ENCODE data around the gene ATP12A.

The ATP12A gene

GRCh38 chr13:24662195-24663088 is 17.8 kb upstream of the ATP12A start:
- Histone ChIP-seq H3K4me1 (ENCODE audit: control insufficient read depth in 5 of 5, insufficient read depth in 5 of 5, low read length in 5 of 5) (no peaks in the 10 kb centered on the region), H3K9me3 (ENCODE audit: control insufficient read depth in 5 of 5, low read length in 5 of 5) (no peaks in the 10 kb centered on the region), H3K4me3 (ENCODE audit: low read depth in 1 of 5, low read length in 5 of 5) (no peak overlapping the region), H3K9ac (ENCODE audit: low read length in 5 of 5) (no peak overlapping the region), H3K27ac (ENCODE audit: low read depth, low read length) (no peak overlapping the region), H3K36me3 (ENCODE audit: control insufficient read depth in 5 of 5, insufficient read depth in 5 of 5, low read length in 5 of 5) (no peaks in the 10 kb centered on the region), H3K27me3 (ENCODE audit: control insufficient read depth in 5 of 5, insufficient read depth in 4 of 5, low read length in 5 of 5) (peaks cover 0 to 3% (median 0%) of the 10 kb centered on the region in 5 donors)

GRCh38 chr13:24663089-24663395 is 17.2 kb upstream of the ATP12A start:
- H3K4me1 ChIP-seq (ENCODE audit: control insufficient read depth in 5 of 5, insufficient read depth in 5 of 5, low read length in 5 of 5), result no peaks in the 10 kb centered on the region

GRCh38 chr13:24663586-24663985 is 16.6 kb upstream of the ATP12A start:
- Histone ChIP-seq H3K4me3 (ENCODE audit: low read depth in 1 of 5, low read length in 5 of 5) (no peak overlapping the region), H3K4me1 (ENCODE audit: control insufficient read depth in 5 of 5, insufficient read depth in 5 of 5, low read length in 5 of 5) (no peaks in the 10 kb centered on the region), H3K9me3 (ENCODE audit: control insufficient read depth in 5 of 5, low read length in 5 of 5) (no peaks in the 10 kb centered on the region), H3K27ac (ENCODE audit: low read depth, low read length) (no peak overlapping the region), H3K9ac (ENCODE audit: low read length in 5 of 5) (no peak overlapping the region), H3K36me3 (ENCODE audit: control insufficient read depth in 5 of 5, insufficient read depth in 5 of 5, low read length in 5 of 5) (no peaks in the 10 kb centered on the region), H3K27me3 (ENCODE audit: control insufficient read depth in 5 of 5, insufficient read depth in 4 of 5, low read length in 5 of 5) (peaks cover 0 to 6% (median 0%) of the 10 kb centered on the region in 5 donors)

More at GRCh38 chr13:24663089-24663395, 17.2 kb upstream of the ATP12A start:
- no peak overlapping the region for H3K4me3 ChIP-seq (ENCODE audit: low read depth in 1 of 5, low read length in 5 of 5)
- H3K9ac ChIP-seq (ENCODE audit: low read length in 5 of 5), result no peak overlapping the region
- H3K9me3 ChIP-seq (ENCODE audit: control insufficient read depth in 5 of 5, low read length in 5 of 5), result no peaks in the 10 kb centered on the region
- peaks cover 0 to 3% (median 0%) of the 10 kb centered on the region in 5 donors for H3K27me3 ChIP-seq (ENCODE audit: control insufficient read depth in 5 of 5, insufficient read depth in 4 of 5, low read length in 5 of 5)
- H3K27ac ChIP-seq (ENCODE audit: low read depth, low read length), result no peak overlapping the region
- H3K36me3 ChIP-seq (ENCODE audit: control insufficient read depth in 5 of 5, insufficient read depth in 5 of 5, low read length in 5 of 5), result no peaks in the 10 kb centered on the region

GRCh38 chr13:24664726-24665409 is 15.3 kb upstream of the ATP12A start:
- Histone ChIP-seq H3K4me3 (ENCODE audit: low read depth in 1 of 5, low read length in 5 of 5) (no peak overlapping the region), H3K9me3 (ENCODE audit: control insufficient read depth in 5 of 5, low read length in 5 of 5) (no peaks in the 10 kb centered on the region), H3K36me3 (ENCODE audit: control insufficient read depth in 5 of 5, insufficient read depth in 5 of 5, low read length in 5 of 5) (no peaks in the 10 kb centered on the region), H3K27me3 (ENCODE audit: control insufficient read depth in 5 of 5, insufficient read depth in 4 of 5, low read length in 5 of 5) (peaks cover 0 to 7% (median 2%) of the 10 kb centered on the region in 5 donors), H3K4me1 (ENCODE audit: control insufficient read depth in 5 of 5, insufficient read depth in 5 of 5, low read length in 5 of 5) (no peaks in the 10 kb centered on the region), H3K27ac (ENCODE audit: low read depth, low read length) (no peak overlapping the region), H3K9ac (ENCODE audit: low read length in 5 of 5) (no peak overlapping the region)

GRCh38 chr13:24668511-24668910 is 11.7 kb upstream of the ATP12A start:
- H3K4me1 ChIP-seq (ENCODE audit: control insufficient read depth in 5 of 5, insufficient read depth in 5 of 5, low read length in 5 of 5), result peaks cover 0 to 17% (median 16%) of the 10 kb centered on the region in 5 donors
- no peaks in the 10 kb centered on the region for H3K9me3 ChIP-seq (ENCODE audit: control insufficient read depth in 5 of 5, low read length in 5 of 5)
- peaks cover 0 to 7% (median 2%) of the 10 kb centered on the region in 5 donors for H3K27me3 ChIP-seq (ENCODE audit: control insufficient read depth in 5 of 5, insufficient read depth in 4 of 5, low read length in 5 of 5)
- H3K36me3 ChIP-seq (ENCODE audit: control insufficient read depth in 5 of 5, insufficient read depth in 5 of 5, low read length in 5 of 5), result no peaks in the 10 kb centered on the region
- H3K4me3 ChIP-seq (ENCODE audit: low read depth in 1 of 5, low read length in 5 of 5), result no peak overlapping the region
- H3K9ac ChIP-seq (ENCODE audit: low read length in 5 of 5), result no peak overlapping the region
- H3K27ac ChIP-seq (ENCODE audit: low read depth, low read length), result no peak overlapping the region

- Histone ChIP-seq H3K9me3 (ENCODE audit: control insufficient read depth in 5 of 5, low read length in 5 of 5) (no peaks in the 10 kb centered on the region), H3K4me3 (ENCODE audit: low read depth in 1 of 5, low read length in 5 of 5) (no peak overlapping the region), H3K9ac (ENCODE audit: low read length in 5 of 5) (no peak overlapping the region), H3K27me3 (ENCODE audit: control insufficient read depth in 5 of 5, insufficient read depth in 4 of 5, low read length in 5 of 5) (peaks cover 0 to 7% (median 2%) of the 10 kb centered on the region in 5 donors), H3K27ac (ENCODE audit: low read depth, low read length) (no peak overlapping the region), H3K4me1 (ENCODE audit: control insufficient read depth in 5 of 5, insufficient read depth in 5 of 5, low read length in 5 of 5) (peaks cover 0 to 17% (median 16%) of the 10 kb centered on the region in 5 donors), H3K36me3 (ENCODE audit: control insufficient read depth in 5 of 5, insufficient read depth in 5 of 5, low read length in 5 of 5) (no peaks in the 10 kb centered on the region)
Measured at GRCh38 chr13:24668955-24669582, 11.1 kb upstream of the ATP12A start.

GRCh38 chr13:24670174-24670573 is 10.0 kb upstream of the ATP12A start:
- peaks cover 0 to 17% (median 16%) of the 10 kb centered on the region in 5 donors for H3K4me1 ChIP-seq (ENCODE audit: control insufficient read depth in 5 of 5, insufficient read depth in 5 of 5, low read length in 5 of 5)
- H3K4me3 ChIP-seq (ENCODE audit: low read depth in 1 of 5, low read length in 5 of 5), result no peak overlapping the region
- no peaks in the 10 kb centered on the region for H3K9me3 ChIP-seq (ENCODE audit: control insufficient read depth in 5 of 5, low read length in 5 of 5)
- peaks cover 0 to 6% (median 2%) of the 10 kb centered on the region in 5 donors for H3K27me3 ChIP-seq (ENCODE audit: control insufficient read depth in 5 of 5, insufficient read depth in 4 of 5, low read length in 5 of 5)
- H3K9ac ChIP-seq (ENCODE audit: low read length in 5 of 5), result no peak overlapping the region
- no peaks in the 10 kb centered on the region for H3K36me3 ChIP-seq (ENCODE audit: control insufficient read depth in 5 of 5, insufficient read depth in 5 of 5, low read length in 5 of 5)
- no peak overlapping the region for H3K27ac ChIP-seq (ENCODE audit: low read depth, low read length)

- peaks cover 0 to 6% (median 2%) of the 10 kb centered on the region in 5 donors for H3K27me3 ChIP-seq (ENCODE audit: control insufficient read depth in 5 of 5, insufficient read depth in 4 of 5, low read length in 5 of 5)
- no peak overlapping the region for H3K27ac ChIP-seq (ENCODE audit: low read depth, low read length)
- peaks cover 0 to 18% (median 17%) of the 10 kb centered on the region in 5 donors for H3K4me1 ChIP-seq (ENCODE audit: control insufficient read depth in 5 of 5, insufficient read depth in 5 of 5, low read length in 5 of 5)
- no peak overlapping the region for H3K4me3 ChIP-seq (ENCODE audit: low read depth in 1 of 5, low read length in 5 of 5)
- no peak overlapping the region for H3K9ac ChIP-seq (ENCODE audit: low read length in 5 of 5)
- no peaks in the 10 kb centered on the region for H3K9me3 ChIP-seq (ENCODE audit: control insufficient read depth in 5 of 5, low read length in 5 of 5)
- no peaks in the 10 kb centered on the region for H3K36me3 ChIP-seq (ENCODE audit: control insufficient read depth in 5 of 5, insufficient read depth in 5 of 5, low read length in 5 of 5)
Measured at GRCh38 chr13:24670961-24671381, 9.2 kb upstream of the ATP12A start.

- no peaks in the 10 kb centered on the region for H3K9me3 ChIP-seq (ENCODE audit: control insufficient read depth in 5 of 5, low read length in 5 of 5)
- peaks cover 0 to 6% (median 2%) of the 10 kb centered on the region in 5 donors for H3K27me3 ChIP-seq (ENCODE audit: control insufficient read depth in 5 of 5, insufficient read depth in 4 of 5, low read length in 5 of 5)
- no peaks in the 10 kb centered on the region for H3K36me3 ChIP-seq (ENCODE audit: control insufficient read depth in 5 of 5, insufficient read depth in 5 of 5, low read length in 5 of 5)
- peaks cover 0 to 24% (median 17%) of the 10 kb centered on the region in 5 donors for H3K4me1 ChIP-seq (ENCODE audit: control insufficient read depth in 5 of 5, insufficient read depth in 5 of 5, low read length in 5 of 5)
- H3K4me3 ChIP-seq (ENCODE audit: low read depth in 1 of 5, low read length in 5 of 5), result peak overlapping the region; percentile 8 to 62 (median 41)
- H3K9ac ChIP-seq (ENCODE audit: low read length in 5 of 5), result peak overlapping the region in 2 of 5 donors; percentile 18 to 60
- H3K27ac ChIP-seq (ENCODE audit: low read depth, low read length), result peak overlapping the region; percentile 64
Measured at GRCh38 chr13:24671386-24672113, 8.7 kb upstream of the ATP12A start.
